Measurements from ENCODE around the gene IL4R.

- TF ChIP-seq CTCF (conservative IDR thresholded peaks at IDR 0.05; ENCODE audit: low read depth, low read length) (no peak), EZH2phosphoT487 (IDR thresholded peaks at IDR 0.05; ENCODE audit: borderline replicate concordance, low read length) (no peak)
Measured at GRCh38 chr16:27402569-27402963, 88.8 kb downstream of the IL4R start.

Data from PC-3 (cell line).